Smooth muscle cell (in vitro differentiated cells): ENCODE measurements around the gene TMCO1. TPM values are rescaled to one million over a fixed set of nuclear protein-coding genes. Genes with fewer than 3 reads are reported as not detected.
"Not testable (repeated sequence)": the region's sequence is repeated elsewhere in the genome, so short reads cannot be mapped to it uniquely, and the experiment has no call there.

ENCODE experiments used
- DNase-seq: peaks from one replicate; lab custom pipeline; 2025; ENCODE audit not compliant: unreplicated experiment; lab: John Stamatoyannopoulos, UW
- H2AFZ ChIP-seq: fragments of 200-600 bp; sonication (generic); 2 replicates; pipeline ENCODE4 v1.6.0; 2016; ENCODE audit warnings: antibody characterized with exemption, low read depth, mild to moderate bottlenecking
- H3F3A ChIP-seq: fragments of 200-600 bp; sonication (generic); 2 replicates; pipeline ENCODE4 v1.6.0; 2017; ENCODE audit warnings: antibody characterized with exemption, low read depth
- H3K27ac ChIP-seq: fragments of 200-600 bp; sonication (generic); 2 replicates; pipeline ENCODE4 v1.5.1; 2016; ENCODE audit warnings: low read depth, mild to moderate bottlenecking
- H3K27me3 ChIP-seq: fragments of 200-600 bp; sonication (generic); 2 replicates; pipeline ENCODE4 v1.6.1; 2016; ENCODE audit warnings: low read depth, mild to moderate bottlenecking
- H3K36me3 ChIP-seq: fragments of 200-600 bp; sonication (generic); 2 replicates; pipeline ENCODE4 v1.5.1; 2016; ENCODE audit warnings: low read depth
- H3K4me1 ChIP-seq: fragments of 200-600 bp; sonication (generic); 2 replicates; pipeline ENCODE4 v1.5.1; 2016; ENCODE audit warnings: low read depth
- H3K4me2 ChIP-seq: fragments of 200-600 bp; sonication (generic); 2 replicates; pipeline ENCODE4 v1.6.0; 2016; ENCODE audit warnings: mild to moderate bottlenecking
- H3K4me3 ChIP-seq: fragments of 200-600 bp; sonication (generic); 2 replicates; pipeline ENCODE4 v1.5.1; 2016; ENCODE audit warnings: mild to moderate bottlenecking
- H3K79me2 ChIP-seq: fragments of 200-600 bp; sonication (generic); 2 replicates; pipeline ENCODE4 v1.6.0; 2016; ENCODE audit warnings: low read depth, mild to moderate bottlenecking
- H3K9ac ChIP-seq: fragments of 200-600 bp; sonication (generic); 2 replicates; pipeline ENCODE4 v1.6.0; 2016; ENCODE audit warnings: low read depth
- H3K9me3 ChIP-seq: fragments of 200-600 bp; sonication (generic); replicated peaks from 2 replicates; pipeline ENCODE4 v1.5.1; 2016; ENCODE audit warnings: low read depth
- H4K20me1 ChIP-seq: fragments of 200-600 bp; sonication (generic); 2 replicates; pipeline ENCODE4 v1.6.0; 2016; ENCODE audit warnings: low read depth
- CTCF ChIP-seq: fragments of 200-600 bp; sonication (generic); IDR thresholded peaks from 2 replicates; pipeline ENCODE4 v1.5.1; 2017; ENCODE audit warnings: borderline replicate concordance, mild to moderate bottlenecking, antibody characterized with exemption; ENCODE audit not compliant: insufficient read depth, poor library complexity, severe bottlenecking
- WGBS: methylation state at CpG from one replicate; pipeline ENCODE4 v1.1.7; 2016; ENCODE audit warnings: low lambda C conversion rate; 5-methylcytosine and 5-hydroxymethylcytosine counted together
- polyA plus RNA-seq: library from polyadenylated mRNA; unstranded; fragments of >200 nt; fragmentation: Nextera tagmentation; extraction: Ambion mirVana; gene quantifications from 2 replicates; pipeline ENCODE4 v1.2.1, GENCODE V29; 2016
- total RNA-seq: library from RNA; depleted of rRNA; stranded (reverse); fragments of >200 nt; gene quantifications from 2 replicates; pipeline ENCODE4 v1.2.3, GENCODE V29; 2014

TMCO1 gene
- total and polyA plus RNA-seq, 2 experiments from 2014 or later: 135 to 146 TPM

- no peak for DNase-seq
- Histone ChIP-seq H4K20me1 (no peaks in the 10 kb centered on the region), H3K79me2 (no peaks in the 10 kb centered on the region), H3K4me3 (no peak overlapping the region), H3K9ac (no peak overlapping the region), H3K27me3 (peaks cover 27% of the 10 kb centered on the region), H3K9me3 (no peaks in the 10 kb centered on the region), H3K36me3 (no peaks in the 10 kb centered on the region), H3K27ac (no peak overlapping the region), H3K4me1 (no peaks in the 10 kb centered on the region), H2AFZ (no peak overlapping the region), H3F3A (no peaks in the 10 kb centered on the region), H3K4me2 (no peak overlapping the region)
- 79% methylated on average over 11 of the region's 11 CpGs for WGBS
- TF ChIP-seq CTCF: no peak
Measured at GRCh38 chr1:165707984-165708706, 60.5 kb downstream of the TMCO1 start.

- peaks cover 35% of the 10 kb centered on the region for H3K27me3 ChIP-seq
- TF ChIP-seq CTCF: no peak
- no peaks in the 10 kb centered on the region for H3F3A ChIP-seq
- WGBS: 69% methylated on average over 2 of the region's 2 CpGs
- no peak overlapping the region for H3K9ac ChIP-seq
- H3K4me1 ChIP-seq: no peaks in the 10 kb centered on the region
- H3K4me3 ChIP-seq: no peak overlapping the region
- H3K79me2 ChIP-seq: no peaks in the 10 kb centered on the region
- H3K9me3 ChIP-seq: no peaks in the 10 kb centered on the region
- H2AFZ ChIP-seq: no peak overlapping the region
- H4K20me1 ChIP-seq: no peaks in the 10 kb centered on the region
- no peaks in the 10 kb centered on the region for H3K36me3 ChIP-seq
- no peak for DNase-seq
- no peak overlapping the region for H3K4me2 ChIP-seq
- no peak overlapping the region for H3K27ac ChIP-seq
Measured at GRCh38 chr1:165703648-165704047, 65.0 kb downstream of the TMCO1 start.

GRCh38 chr1:165701922-165702321, 66.7 kb downstream of the TMCO1 start:
- H3K36me3 ChIP-seq, H3K9ac ChIP-seq, DNase-seq, H3F3A ChIP-seq, H3K4me3 ChIP-seq, H3K4me2 ChIP-seq, H3K4me1 ChIP-seq, H3K79me2 ChIP-seq, H3K9me3 ChIP-seq, H3K27ac ChIP-seq, H2AFZ ChIP-seq, H4K20me1 ChIP-seq: not testable (repeated sequence)
- WGBS: 90% methylated on average over 7 of the region's 7 CpGs
- H3K27me3 ChIP-seq: peaks cover 25% of the 10 kb centered on the region

GRCh38 chr1:165699577-165699976, 69.1 kb downstream of the TMCO1 start:
- no peak for TF ChIP-seq CTCF
- no peak overlapping the region for H3K27ac ChIP-seq
- H3F3A ChIP-seq: peaks cover 9% of the 10 kb centered on the region
- H3K4me2 ChIP-seq: no peak overlapping the region
- H3K27me3 ChIP-seq: peaks cover 14% of the 10 kb centered on the region
- no peak overlapping the region for H3K4me3 ChIP-seq
- no peak overlapping the region for H2AFZ ChIP-seq
- no peaks in the 10 kb centered on the region for H3K36me3 ChIP-seq
- DNase-seq: no peak
- 100% methylated on average over 3 of the region's 3 CpGs for WGBS
- no peak overlapping the region for H3K9ac ChIP-seq
- peaks cover 19% of the 10 kb centered on the region for H4K20me1 ChIP-seq
- no peaks in the 10 kb centered on the region for H3K9me3 ChIP-seq
- H3K79me2 ChIP-seq: peaks cover 1% of the 10 kb centered on the region
- H3K4me1 ChIP-seq: peaks cover 8% of the 10 kb centered on the region
